Brain pericyte (primary cell): Measurements from ENCODE around the gene EVA1B.

ENCODE experiments used
- DNase-seq: peaks from one replicate; pipeline ENCODE4 v3.0.0-alpha.2; 2012; ENCODE audit warnings: low read depth, low spot score

Gene EVA1B

DNA sequence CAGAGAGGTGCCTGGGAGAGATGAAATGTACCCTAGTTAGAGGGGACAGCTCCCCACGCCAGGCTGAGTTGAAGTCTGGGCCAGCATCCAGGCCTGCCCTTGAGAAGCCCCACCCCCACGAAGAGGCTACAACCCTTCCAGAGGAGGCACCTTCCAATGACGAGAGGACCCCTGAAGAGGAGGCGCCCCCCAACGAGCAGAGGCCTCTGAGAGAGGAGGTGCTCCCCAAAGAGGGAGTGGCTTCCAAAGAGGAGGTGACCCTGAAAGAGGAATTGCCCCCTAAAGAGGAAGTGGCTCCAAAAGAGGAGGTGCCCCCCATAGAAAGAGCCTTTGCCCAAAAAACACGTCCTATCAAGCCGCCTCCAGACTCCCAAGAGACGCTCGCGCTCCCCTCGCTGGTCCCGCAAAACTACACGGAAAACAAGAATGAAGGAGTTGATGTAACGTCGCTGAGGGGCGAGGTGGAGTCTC, 3.1 kb downstream of the EVA1B start:
- DNase-seq, result no peak

GRCh38 chr1:36309397-36309796, 14.0 kb downstream of the EVA1B start:
- DNase-seq, result no peak

- DNase-seq, result no peak
These were observed 15.7 kb downstream of the EVA1B start for GRCh38 chr1:36307601-36308330.

DNA sequence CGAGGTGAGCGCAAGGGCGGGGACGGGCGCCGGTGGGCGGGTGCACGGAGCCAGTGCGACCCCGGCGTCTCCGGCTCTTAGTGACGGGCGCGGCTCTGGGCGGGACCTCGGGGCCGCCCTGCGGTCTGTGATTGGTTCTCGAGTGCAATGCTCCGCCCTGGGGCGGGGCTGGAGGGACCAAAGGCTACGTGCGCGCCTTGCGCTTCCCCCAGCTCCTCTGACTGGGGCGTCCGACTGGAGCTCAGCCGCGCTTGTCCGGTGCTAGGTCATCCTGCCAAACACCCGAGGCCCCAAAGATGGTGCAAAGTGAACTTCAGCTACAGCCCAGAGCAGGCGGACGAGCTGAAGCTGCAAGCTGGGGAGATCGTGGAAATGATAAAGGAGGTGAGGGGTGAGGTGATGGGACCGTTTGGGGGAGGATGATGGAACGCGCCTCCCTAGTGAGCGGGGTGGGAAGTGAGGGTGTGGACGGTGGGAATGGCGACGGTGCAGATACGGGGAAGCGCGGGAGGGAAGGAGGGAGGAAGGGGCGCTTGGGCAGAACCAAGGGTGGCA, 16.5 kb downstream of the EVA1B start:
- peak; percentile 63 for DNase-seq

GRCh38 chr1:36306210-36306901, 17.1 kb downstream of the EVA1B start, which contains the start of gene SH3D21:
Gene SH3D21 (plus strand): TSS chr1:36306368. CDS start chr1:36306421, 53 bp downstream.
- no peak for DNase-seq

DNA sequence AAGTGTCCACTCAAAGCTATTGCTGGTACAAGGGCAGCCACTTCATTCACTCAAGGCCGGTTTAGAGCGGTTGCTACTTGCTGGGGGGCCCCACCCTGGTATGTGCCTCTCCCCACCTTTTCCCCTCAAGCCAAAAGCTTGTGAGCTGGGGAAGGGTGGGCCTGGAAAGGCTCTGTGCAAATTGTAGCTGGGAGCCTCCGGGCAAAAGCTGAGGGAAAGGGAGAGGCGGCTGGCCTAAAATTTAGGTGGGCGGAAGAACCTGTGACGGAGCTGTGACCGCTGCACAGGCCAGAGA, 17.6 kb downstream of the EVA1B start:
- no peak for DNase-seq

- no peak for DNase-seq
These were observed 18.2 kb downstream of the EVA1B start for GRCh38 chr1:36304970-36305914.

- DNase-seq, result no peak
These were observed 18.9 kb downstream of the EVA1B start for GRCh38 chr1:36304521-36304920.

DNA sequence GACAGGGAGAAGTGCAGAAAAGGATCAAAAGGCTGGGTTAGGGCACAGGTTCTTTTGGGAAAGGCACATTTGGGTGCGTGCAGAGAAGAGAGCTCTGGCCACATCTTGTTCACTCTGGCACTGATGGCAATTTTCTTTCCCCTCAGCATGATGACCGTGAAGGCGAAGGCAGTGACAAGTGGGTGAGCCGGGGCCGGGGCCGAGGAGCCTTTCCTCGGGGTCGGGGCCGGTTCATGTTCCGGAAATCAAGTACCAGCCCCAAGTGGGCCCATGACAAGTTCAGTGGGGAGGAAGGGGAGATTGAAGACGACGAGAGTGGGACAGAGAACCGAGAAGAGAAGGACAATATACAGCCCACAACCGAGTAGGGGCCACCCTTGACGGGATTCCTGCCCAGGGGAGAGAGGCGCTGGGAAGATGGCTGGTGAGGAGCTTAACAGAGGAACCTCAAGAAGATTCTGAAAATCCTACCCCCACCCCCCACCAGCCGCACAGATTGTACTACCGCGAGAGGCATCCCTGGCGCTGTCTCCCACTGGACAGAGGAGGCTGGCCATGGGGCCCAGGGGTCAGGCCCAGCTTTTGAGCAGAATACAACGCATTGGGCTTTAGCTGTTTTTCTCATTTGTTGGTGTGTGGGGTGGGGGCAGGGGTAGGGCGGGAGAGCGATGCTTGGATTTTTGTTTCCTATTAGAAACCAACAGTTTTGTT, 19.6 kb downstream of the EVA1B start:
- DNase-seq, result no peak

GRCh38 chr1:36303244-36303643, 20.2 kb downstream of the EVA1B start:
- no peak for DNase-seq

GRCh38 chr1:36301220-36301619, 22.2 kb downstream of the EVA1B start:
- no peak for DNase-seq

DNA sequence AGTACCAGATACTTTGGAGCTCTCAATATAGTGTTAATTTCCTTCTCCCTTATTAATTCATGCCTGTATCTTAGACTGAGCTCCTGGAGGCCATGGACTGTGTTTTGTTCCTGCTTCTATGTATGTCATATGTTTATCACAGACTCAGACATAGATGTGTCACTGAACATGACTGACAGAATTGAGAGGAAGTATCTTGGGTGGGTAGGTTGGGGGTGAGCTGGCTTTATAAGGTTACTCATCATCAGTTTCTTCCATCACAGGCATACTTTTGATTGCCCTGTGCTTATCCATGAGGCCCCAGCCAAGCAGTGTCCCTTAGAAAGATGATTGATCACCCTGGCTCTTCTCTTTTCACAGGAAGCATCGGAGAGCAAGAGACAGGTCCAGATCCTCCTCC, 22.9 kb downstream of the EVA1B start:
- no peak for DNase-seq

- DNase-seq, result no peak
These were observed 24.8 kb downstream of the EVA1B start for GRCh38 chr1:36298640-36299039.

DNA sequence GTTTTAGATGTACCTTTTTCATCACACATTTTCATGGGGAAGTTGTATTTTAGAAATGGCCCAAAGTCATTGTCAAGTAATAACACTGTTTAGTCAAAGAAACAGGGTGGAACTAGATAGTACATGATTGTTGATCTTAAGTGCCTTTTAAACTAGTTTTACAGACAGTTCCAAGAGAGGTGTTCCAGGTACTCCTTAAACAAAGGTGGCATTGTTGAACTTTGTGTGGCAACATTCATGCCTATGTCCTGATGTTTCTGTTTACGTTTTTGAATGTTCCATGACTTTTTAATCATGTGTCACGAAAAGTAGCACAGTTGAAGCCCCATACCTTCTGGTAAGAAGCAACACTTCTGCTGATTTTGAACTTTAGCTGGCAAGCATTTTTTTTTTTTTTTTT, 26.4 kb downstream of the EVA1B start:
- DNase-seq, result no peak

GRCh38 chr1:36295390-36295789, 28.1 kb downstream of the EVA1B start:
- DNase-seq, result no peak

- DNase-seq, result no peak
These were observed 35.9 kb downstream of the EVA1B start for GRCh38 chr1:36287595-36287994.

DNA sequence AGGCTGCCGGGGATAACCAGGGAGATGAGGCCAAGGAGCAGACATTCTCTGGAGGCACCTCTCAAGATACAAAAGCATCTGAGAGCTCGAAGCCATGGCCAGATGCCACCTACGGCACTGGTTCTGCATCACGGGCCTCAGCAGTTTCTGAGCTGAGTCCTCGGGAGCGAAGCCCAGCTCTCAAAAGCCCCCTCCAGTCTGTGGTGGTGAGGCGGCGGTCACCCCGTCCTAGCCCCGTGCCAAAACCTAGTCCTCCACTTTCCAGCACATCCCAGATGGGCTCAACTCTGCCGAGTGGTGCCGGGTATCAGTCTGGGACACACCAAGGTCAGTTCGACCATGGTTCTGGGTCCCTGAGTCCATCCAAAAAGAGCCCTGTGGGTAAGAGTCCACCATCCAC, 36.6 kb downstream of the EVA1B start:
- DNase-seq, result no peak

DNA sequence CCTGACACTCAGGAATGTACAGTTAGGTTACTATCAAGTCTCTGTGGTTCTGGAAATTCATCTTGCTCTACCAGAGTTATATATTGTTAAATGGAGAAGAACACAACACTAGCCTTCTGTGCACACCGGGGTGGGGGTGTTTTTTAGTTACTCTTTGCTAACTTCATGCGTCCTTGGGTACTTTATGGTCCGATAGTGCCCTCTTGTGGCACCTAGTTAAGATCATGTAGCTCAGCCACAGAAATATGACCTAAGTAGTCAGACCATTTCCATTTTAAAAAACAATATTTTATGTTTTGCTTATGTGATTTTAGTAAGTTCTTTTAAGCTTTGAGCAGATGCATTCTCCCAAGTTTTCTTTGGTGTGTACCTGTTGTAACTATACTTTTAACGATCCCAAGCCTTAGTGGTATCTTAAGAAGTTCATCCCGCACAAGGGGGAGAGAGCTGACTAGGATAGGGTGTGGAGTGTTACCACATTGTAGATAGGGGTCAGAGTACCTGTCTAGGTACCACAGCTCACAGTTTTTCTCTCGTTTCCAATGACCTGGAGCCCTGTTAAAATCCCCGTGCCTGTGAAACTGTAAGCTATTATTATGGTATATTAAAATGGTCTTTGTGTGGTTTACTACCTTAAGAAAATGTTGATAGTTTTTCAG, 37.9 kb downstream of the EVA1B start:
- peak; percentile 27 for DNase-seq

DNA sequence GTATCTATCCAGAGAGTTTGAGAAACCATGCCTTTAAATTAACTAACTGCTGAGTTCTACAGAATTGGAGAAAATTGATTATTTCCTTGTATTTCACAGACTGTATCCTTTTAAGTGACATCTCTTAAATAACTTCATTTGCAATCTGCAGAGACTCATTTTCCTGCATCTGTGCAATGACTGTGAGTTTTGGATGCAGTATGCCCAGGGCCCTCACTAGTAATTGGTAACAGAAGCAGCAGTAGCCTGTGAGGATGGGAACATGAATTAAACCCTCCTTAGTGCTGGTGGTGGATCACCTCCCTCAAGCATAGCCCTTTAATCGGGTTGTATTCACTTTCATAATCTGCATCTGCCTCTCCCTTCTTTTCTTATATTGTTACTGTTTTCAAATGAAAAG, 38.9 kb downstream of the EVA1B start:
- DNase-seq, result no peak

GRCh38 chr1:36284061-36284460, 39.4 kb downstream of the EVA1B start:
- no peak for DNase-seq

DNA sequence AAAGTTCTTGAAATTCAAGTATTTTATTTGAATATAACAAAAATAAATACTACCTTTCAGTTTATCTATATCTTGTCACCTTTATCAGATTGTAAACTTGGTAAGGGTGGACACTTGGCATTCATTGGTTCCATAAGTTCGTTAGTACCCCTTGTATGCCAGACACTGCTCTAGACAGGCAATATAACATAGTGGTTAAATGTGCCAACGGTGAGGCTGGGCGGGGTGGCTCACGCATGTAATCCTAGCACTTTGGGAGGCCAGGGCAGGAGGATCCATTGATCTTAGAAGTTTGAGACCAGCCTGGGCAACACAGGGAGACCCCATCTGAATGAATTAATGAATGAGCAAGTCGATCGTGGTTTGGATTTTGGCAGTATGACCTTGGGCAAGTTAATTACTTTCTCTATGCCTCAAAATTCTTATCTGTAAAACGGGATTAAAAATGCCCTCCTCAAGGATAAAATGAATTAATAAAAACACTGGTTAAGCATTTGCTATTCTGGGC, 43.6 kb downstream of the EVA1B start:
- no peak for DNase-seq
